GM19395 (cell line): ENCODE measurements around the gene DBNL.

Source experiments
- ATAC-seq: cut with Tn5 transposase; IDR thresholded peaks from one replicate; pipeline ENCODE4 v1.9.1; 2021; ENCODE audit warnings: mild to moderate bottlenecking, moderate library complexity; ENCODE audit not compliant: unreplicated experiment

The DBNL gene

DNA sequence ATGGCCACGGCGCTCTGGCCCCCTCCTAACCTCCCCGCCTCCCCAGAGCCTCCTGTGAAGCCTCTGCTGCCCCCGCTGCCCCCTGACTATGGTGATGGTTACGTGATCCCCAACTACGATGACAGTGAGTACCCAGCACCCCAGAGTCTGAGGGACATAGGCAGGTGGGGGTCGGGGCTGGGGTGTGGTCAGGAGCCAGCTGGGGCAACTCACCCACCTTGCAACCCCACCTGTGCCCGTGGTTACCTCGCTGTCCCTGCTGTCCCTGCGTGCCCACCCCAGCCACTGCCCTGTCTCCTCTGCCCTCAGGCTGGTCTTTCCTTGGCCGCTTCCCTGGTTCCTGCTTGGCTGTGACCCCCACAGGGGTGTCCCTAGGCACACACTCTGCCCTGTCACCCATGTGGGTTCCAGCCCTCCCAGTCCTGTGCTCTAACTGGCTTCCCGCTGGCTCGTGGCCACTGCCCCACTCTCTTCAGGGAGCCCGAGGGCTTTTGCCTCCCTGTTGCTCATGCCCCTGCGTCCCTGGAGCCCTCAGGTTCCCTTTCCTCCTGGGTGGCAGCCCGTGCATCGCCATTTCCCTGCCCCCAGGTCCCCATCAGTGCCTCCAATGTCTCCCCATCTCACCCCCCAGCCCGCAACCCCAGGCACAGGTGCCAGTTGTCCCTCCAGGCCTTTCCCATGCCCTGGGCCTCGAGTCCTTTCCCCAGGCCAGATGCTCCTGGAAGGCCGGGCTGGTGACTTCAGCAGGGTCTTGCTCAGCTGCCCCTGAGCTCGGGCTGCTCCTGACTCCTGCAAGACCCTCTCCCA, 63.7 kb downstream of the DBNL start:
- no peak for ATAC-seq

DNA sequence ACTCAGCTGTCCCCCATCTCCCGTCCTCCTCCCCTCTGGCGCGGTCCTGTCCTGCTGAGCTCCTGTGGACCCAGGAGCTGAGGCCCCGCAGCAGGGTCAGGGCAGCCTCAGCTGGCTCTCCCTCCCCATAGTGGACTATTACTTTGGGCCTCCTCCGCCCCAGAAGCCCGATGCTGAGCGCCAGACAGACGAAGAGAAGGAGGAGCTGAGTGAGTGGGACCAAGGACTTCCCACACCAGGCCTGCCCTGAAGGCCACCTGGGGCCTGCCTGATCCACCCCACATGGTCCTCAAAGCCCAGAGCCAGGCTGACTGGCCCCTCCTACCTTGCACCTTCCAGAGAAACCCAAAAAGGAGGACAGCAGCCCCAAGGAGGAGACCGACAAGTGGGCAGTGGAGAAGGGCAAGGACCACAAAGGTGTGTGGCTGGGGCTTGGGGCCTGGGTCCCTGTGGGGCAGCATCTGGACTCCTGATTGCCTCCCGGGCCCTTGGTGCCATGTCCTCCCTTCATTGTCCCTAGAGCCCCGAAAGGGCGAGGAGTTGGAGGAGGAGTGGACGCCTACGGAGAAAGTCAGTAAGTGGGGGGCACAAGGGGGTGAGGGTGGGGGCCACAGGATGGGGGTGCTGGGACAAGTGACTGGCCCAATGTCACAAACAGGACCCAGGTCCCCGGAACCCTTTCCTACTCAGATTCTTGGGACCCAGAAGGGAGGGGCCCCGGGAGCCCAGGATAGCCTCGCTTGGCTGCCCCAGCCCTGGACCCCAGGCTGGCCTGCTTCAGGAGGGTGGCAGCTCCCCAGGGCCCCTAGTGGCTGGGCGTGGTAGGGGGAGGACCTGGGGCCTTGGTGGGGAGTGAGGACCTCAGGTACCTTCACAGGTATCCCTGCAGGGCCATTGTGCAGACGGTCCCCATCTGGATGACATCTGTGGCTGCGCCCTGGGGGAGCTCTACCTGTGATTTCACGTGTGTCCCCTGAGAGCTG, 64.6 kb downstream of the DBNL start:
- ATAC-seq: no peak

DNA sequence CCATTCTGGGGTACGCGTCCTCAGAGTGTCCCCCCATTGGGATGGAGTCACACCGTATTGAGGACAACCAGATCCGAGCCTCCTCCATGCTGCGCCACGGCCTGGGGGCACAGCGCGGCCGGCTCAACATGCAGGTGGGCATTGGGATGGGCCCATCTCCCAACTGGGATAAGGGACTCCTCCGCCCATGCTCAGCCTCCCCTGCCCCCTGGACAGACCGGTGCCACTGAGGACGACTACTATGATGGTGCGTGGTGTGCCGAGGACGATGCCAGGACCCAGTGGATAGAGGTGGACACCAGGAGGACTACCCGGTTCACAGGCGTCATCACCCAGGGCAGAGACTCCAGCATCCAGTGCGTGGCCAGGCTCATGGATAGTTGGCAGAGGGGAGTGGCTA, 65.5 kb downstream of the DBNL start:
- no peak for ATAC-seq

DNA sequence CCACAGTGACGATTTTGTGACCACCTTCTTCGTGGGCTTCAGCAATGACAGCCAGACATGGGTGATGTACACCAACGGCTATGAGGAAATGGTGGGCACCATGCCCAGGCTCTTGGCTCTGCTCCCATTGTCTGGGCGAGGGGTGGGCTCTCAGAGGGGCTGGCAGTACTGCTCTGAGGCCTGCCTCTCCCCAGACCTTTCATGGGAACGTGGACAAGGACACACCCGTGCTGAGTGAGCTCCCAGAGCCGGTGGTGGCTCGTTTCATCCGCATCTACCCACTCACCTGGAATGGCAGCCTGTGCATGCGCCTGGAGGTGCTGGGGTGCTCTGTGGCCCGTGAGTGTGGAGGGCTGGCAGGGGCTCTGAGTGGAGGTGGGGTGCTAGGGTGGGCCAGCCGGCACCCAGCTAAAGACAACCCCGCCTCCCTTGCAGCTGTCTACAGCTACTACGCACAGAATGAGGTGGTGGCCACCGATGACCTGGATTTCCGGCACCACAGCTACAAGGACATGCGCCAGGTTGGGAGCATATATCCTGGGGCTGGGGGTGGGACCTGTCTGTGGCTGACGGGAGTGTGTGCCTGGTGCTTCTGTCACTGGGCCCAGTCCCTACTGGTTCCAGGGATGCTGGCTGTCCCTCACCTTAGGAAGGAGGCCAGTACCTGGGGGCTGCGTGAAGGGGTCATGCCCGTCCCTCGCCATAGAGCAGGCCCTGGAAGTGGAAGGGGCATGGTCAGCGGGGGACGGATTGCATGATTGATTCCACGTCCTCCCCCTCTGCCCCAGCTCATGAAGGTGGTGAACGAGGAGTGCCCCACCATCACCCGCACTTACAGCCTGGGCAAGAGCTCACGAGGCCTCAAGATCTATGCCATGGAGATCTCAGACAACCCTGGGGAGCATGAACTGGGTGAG, 66.5 kb downstream of the DBNL start:
- no peak for ATAC-seq
